H1 (cell line): Measurements from ENCODE around the gene ARHGEF10L. TPM values are rescaled to one million over a fixed set of nuclear protein-coding genes. Genes with fewer than 3 reads are reported as not detected.

ENCODE experiments used
- CTCF ChIA-PET: fragments of 300-600 bp; sonication (Branson Sonifier 250); formaldehyde crosslinking; loops from one replicate; lab custom pipeline; 2021; ENCODE audit not compliant: partially characterized antibody; lab: Charles Lee
- POLR2A ChIA-PET: fragments of 300-600 bp; sonication (Branson Sonifier 250); formaldehyde crosslinking; loops from one replicate; lab custom pipeline; 2021; ENCODE audit warnings: inconsistent platforms; ENCODE audit not compliant: partially characterized antibody; lab: Charles Lee
- DNase-seq, 2 experiments: peaks; one replicate each; pipeline versions ENCODE4 v3.0.0 to v3.0.0-alpha.2; 2010 to 2022; ENCODE audit warnings: low spot score in 2 of 2, low read depth in 1 of 2, mixed read lengths in 1 of 2
- FAIRE-seq: peaks from 2 replicates; lab custom pipeline; 2011; peaks lifted over from hg19 to GRCh38; lab: Jason Lieb, UNC
- H2AFZ ChIP-seq: 2 replicates; pipeline ENCODE4 v1.8.1; 2012; ENCODE audit warnings: low read length, inconsistent platforms
- H2AK5ac ChIP-seq: 2 replicates; pipeline ENCODE4 v1.6.1; 2013; ENCODE audit warnings: low read depth, low read length
- H2BK120ac ChIP-seq: replicated peaks from 2 replicates; pipeline ENCODE3; 2013; ENCODE audit warnings: low read depth, low read length, inconsistent platforms
- H2BK12ac ChIP-seq: 2 replicates; pipeline ENCODE4 v1.6.1; 2013; ENCODE audit warnings: low read depth, low read length
- H2BK15ac ChIP-seq: 2 replicates; pipeline ENCODE4 v1.6.1; 2013; ENCODE audit warnings: low read length
- H2BK20ac ChIP-seq: 2 replicates; pipeline ENCODE4 v1.6.1; 2013; ENCODE audit warnings: low read length
- H2BK5ac ChIP-seq: 2 replicates; pipeline ENCODE4 v1.6.1; 2013; ENCODE audit warnings: low read depth, low read length
- H3K14ac ChIP-seq: 2 replicates; pipeline ENCODE4 v1.6.1; 2013; ENCODE audit warnings: inconsistent platforms; ENCODE audit not compliant: insufficient read length
- H3K18ac ChIP-seq: 2 replicates; pipeline ENCODE4 v1.6.1; 2013; ENCODE audit warnings: low read length; ENCODE audit errors: extremely low read depth
- H3K23ac ChIP-seq: 2 replicates; pipeline ENCODE4 v1.6.1; 2013; ENCODE audit warnings: inconsistent platforms; ENCODE audit not compliant: insufficient read length
- H3K23me2 ChIP-seq: 2 replicates; pipeline ENCODE4 v1.6.1; 2013; ENCODE audit warnings: low read depth, low read length
- H3K27ac ChIP-seq: 2 replicates; pipeline ENCODE4 v1.6.1; 2011; ENCODE audit warnings: low read depth, low read length, inconsistent platforms
- H3K27me3 ChIP-seq, 4 experiments: replicated peaks in 1 of 4; 1 replicate in 1 of 4; 2 replicates in 3 of 4; pipeline versions ENCODE4 v1.6.1 to v1.8.1; 2011 to 2013; ENCODE audit warnings: low read length in 3 of 4, mild to moderate bottlenecking in 3 of 4, inconsistent platforms in 2 of 4, mixed read lengths in 2 of 4, moderate library complexity in 1 of 4; ENCODE audit not compliant: control insufficient read depth in 3 of 4, insufficient read depth in 3 of 4; ENCODE audit errors: extremely low read depth in 1 of 4
- H3K36me3 ChIP-seq, 4 experiments: 2 replicates each; pipeline versions ENCODE4 v1.6.1 to v1.8.1; 2011 to 2013; ENCODE audit warnings: mild to moderate bottlenecking in 4 of 4, low read length in 3 of 4, moderate library complexity in 2 of 4, control low read depth in 1 of 4, inconsistent platforms in 1 of 4; ENCODE audit not compliant: insufficient read depth in 4 of 4, control insufficient read depth in 2 of 4
- H3K4ac ChIP-seq: replicated peaks from 2 replicates; pipeline ENCODE3; 2013; ENCODE audit warnings: low read length, low read depth, mixed read lengths, inconsistent platforms; ENCODE audit not compliant: insufficient read length
- H3K4me1 ChIP-seq, 4 experiments: replicated peaks in 1 of 4; 1 replicate in 1 of 4; 2 replicates in 3 of 4; pipeline versions ENCODE4 v1.6.1 to v1.8.1; 2011 to 2013; ENCODE audit warnings: low read length in 3 of 4, inconsistent platforms in 2 of 4, mixed read lengths in 1 of 4; ENCODE audit not compliant: insufficient read depth in 4 of 4, control insufficient read depth in 3 of 4
- H3K4me2 ChIP-seq, 2 experiments: 2 replicates each; pipeline versions ENCODE4 v1.6.1 to v1.8.1; 2011 to 2013; ENCODE audit warnings: low read depth in 2 of 2, low read length in 2 of 2, control low read depth in 1 of 2, inconsistent platforms in 1 of 2, mild to moderate bottlenecking in 1 of 2; ENCODE audit not compliant: insufficient read depth in 1 of 2
- H3K4me3 ChIP-seq, 4 experiments: fragments of 200-600, 300-600 bp in 1 of 4; sonication (generic), shearing (Covaris generic), sonication (Bioruptor Twin) in 1 of 4; 2 replicates each; pipeline versions ENCODE4 v1.5.1 to v1.8.1; 2011 to 2016; ENCODE audit warnings: low read length in 4 of 4, low read depth in 3 of 4, control low read depth in 2 of 4, inconsistent platforms in 2 of 4, mild to moderate bottlenecking in 2 of 4, mixed read lengths in 1 of 4, moderate library complexity in 1 of 4; ENCODE audit not compliant: insufficient read depth in 2 of 4; ENCODE audit errors: extremely low read depth in 1 of 4
- H3K56ac ChIP-seq: replicated peaks from 2 replicates; pipeline ENCODE3; 2013; ENCODE audit warnings: low read depth, mild to moderate bottlenecking, mixed read lengths, low read length, inconsistent platforms; ENCODE audit not compliant: insufficient read length
- H3K79me1 ChIP-seq: 2 replicates; pipeline ENCODE4 v1.6.1; 2013; ENCODE audit warnings: low read depth, low read length, control low read depth
- H3K79me2 ChIP-seq, 2 experiments: 2 replicates each; pipeline versions ENCODE4 v1.6.1 to v1.8.1; 2012 to 2013; ENCODE audit warnings: low read length in 2 of 2, mild to moderate bottlenecking in 2 of 2, inconsistent platforms in 1 of 2; ENCODE audit not compliant: insufficient read depth in 2 of 2, control insufficient read depth in 1 of 2
- H3K9ac ChIP-seq, 4 experiments: replicated peaks in 1 of 4; 1 replicate in 1 of 4; 2 replicates in 3 of 4; pipeline versions ENCODE4 v1.6.1 to v1.8.1; 2011 to 2013; ENCODE audit warnings: low read depth in 3 of 4, low read length in 3 of 4, control low read depth in 2 of 4, mild to moderate bottlenecking in 2 of 4, moderate library complexity in 2 of 4, inconsistent platforms in 1 of 4; ENCODE audit errors: extremely low read depth in 1 of 4
- H3K9me3 ChIP-seq, 2 experiments: 2 replicates each; pipeline versions ENCODE4 v1.6.1 to v1.8.1; 2012 to 2013; ENCODE audit warnings: mild to moderate bottlenecking in 2 of 2, moderate library complexity in 2 of 2, control low read depth in 1 of 2, inconsistent platforms in 1 of 2, low read depth in 1 of 2, low read length in 1 of 2, mixed read lengths in 1 of 2; ENCODE audit not compliant: insufficient read depth in 2 of 2
- H4K20me1 ChIP-seq, 2 experiments: replicated peaks in 1 of 2; 2 replicates each; pipeline versions ENCODE3 to v1.8.1; 2011 to 2013; ENCODE audit warnings: inconsistent platforms in 2 of 2, low read length in 2 of 2, mild to moderate bottlenecking in 1 of 2; ENCODE audit not compliant: insufficient read depth in 2 of 2, control insufficient read depth in 1 of 2
- H4K5ac ChIP-seq: 2 replicates; pipeline ENCODE4 v1.6.1; 2013; ENCODE audit warnings: low read length, low read depth, mixed read lengths, inconsistent platforms; ENCODE audit not compliant: insufficient read length
- H4K8ac ChIP-seq: 2 replicates; pipeline ENCODE4 v1.8.0; 2013; ENCODE audit warnings: mild to moderate bottlenecking, moderate library complexity, low read length, inconsistent platforms; ENCODE audit not compliant: insufficient read depth; ENCODE audit errors: extremely low read depth
- H4K91ac ChIP-seq: replicated peaks from 2 replicates; pipeline ENCODE3; 2013; ENCODE audit warnings: low read length, mixed read lengths, inconsistent platforms; ENCODE audit not compliant: insufficient read length
- JUN ChIP-seq: IDR thresholded peaks from 2 replicates; pipeline ENCODE4 v1.6.1; 2011; ENCODE audit warnings: low read depth, mild to moderate bottlenecking, improper control_type of control experiment, low read length
- RAD21 ChIP-seq, 2 experiments: IDR thresholded peaks in 1 of 2; conservative IDR thresholded peaks in 1 of 2; 2 replicates each; pipeline ENCODE4 v1.6.1; 2011; ENCODE audit warnings: low read depth in 2 of 2, low read length in 2 of 2, improper control_type of control experiment in 1 of 2, inconsistent platforms in 1 of 2, mild to moderate bottlenecking in 1 of 2, moderate library complexity in 1 of 2
- TAF7 ChIP-seq: optimal IDR thresholded peaks from 2 replicates; pipeline ENCODE3; 2011; ENCODE audit warnings: low read depth, mild to moderate bottlenecking, inconsistent platforms, low read length, moderate library complexity, borderline replicate concordance
- USF2 ChIP-seq: IDR thresholded peaks from 2 replicates; pipeline ENCODE4 v1.6.1; 2011; ENCODE audit warnings: low read length, improper control_type of control experiment
- ZNF274 ChIP-seq: IDR thresholded peaks from 2 replicates; pipeline ENCODE4 v1.7.0; 2012; ENCODE audit warnings: low read length, borderline replicate concordance; ENCODE audit errors: extremely low read depth
- WGBS, 2 experiments: shearing (Covaris generic) in 1 of 2; methylation state at CpG; one replicate each; pipeline versions ENCODE4 v1.1.6 to v1.1.7; 2013 to 2015; ENCODE audit warnings: low lambda C conversion rate in 2 of 2, mixed read lengths in 2 of 2, inconsistent platforms in 1 of 2, low coverage in 1 of 2, missing lambda C conversion rate in 1 of 2; ENCODE audit not compliant: insufficient replicate concordance in 2 of 2, insufficient coverage in 1 of 2, insufficient read length in 1 of 2; ENCODE audit errors: extremely low coverage in 1 of 2, missing lambda C conversion rate in 1 of 2; 5-methylcytosine and 5-hydroxymethylcytosine counted together
- polyA plus RNA-seq, 7 experiments: library from polyadenylated mRNA; depleted of rRNA in 3 of 7; stranded (reverse) in 5 of 7; unstranded in 2 of 7; fragments of >200 nt in 5 of 7; fragments of 200-250 nt in 2 of 7; gene quantifications; 1 replicate in 5 of 7; 2 replicates in 1 of 7; 4 replicates in 1 of 7; pipeline versions ENCODE4 v1.2.1 to v1.2.3, GENCODE V29; 2011 to 2013; ENCODE audit warnings: missing spikeins in 2 of 7, mixed read lengths in 2 of 7
- total RNA-seq: library from RNA; stranded (reverse); fragmentation: NEBNext Ultra II Directional; extraction: Animal tissue kit (Norgen Biotek cat#: 25700); gene quantifications from 2 replicates; pipeline ENCODE4 v1.2.1, GENCODE V29; 2021

ARHGEF10L gene
- total and polyA plus RNA-seq, 2 of the 8 experiments (the other 6 are each of a cell fraction or from before 2014, with no cell fraction given) = 33.6 to 39.6 TPM

GRCh38 chr1:17610713-17611112 is 71.2 kb downstream of the ARHGEF10L start:
- ChIA-PET POLR2A (interaction anchor here (0.7 kb wide), 1 partner anchor 103 kb away, joined by 4 read pairs; no protein-coding TSS in a partner anchor), CTCF (interaction anchor here (0.6 to 86.2 kb wide), 14 partner anchors 10 to 115 kb away, joined by 3 to 1640 read pairs (median 4); no protein-coding TSS in a partner anchor)
- Histone ChIP-seq H3K9ac (no peak overlapping the region), H2BK12ac (no peak overlapping the region), H4K20me1 (peaks cover 2% of the 10 kb centered on the region in 2 experiments), H3K4me1 (0 out of 7 replicates have a peak, but pooled peaks cover 0 to 2% (median 0%) of the 10 kb centered on the region in 4 experiments), H3K14ac (no peak overlapping the region), H2BK120ac (no peak overlapping the region), H3K4ac (no peak overlapping the region), H3K4me3 (no peak overlapping the region), H2BK5ac (no peak overlapping the region), H4K8ac (no peak overlapping the region), H3K36me3 (peaks cover 0 to 7% (median 5%) of the 10 kb centered on the region in 4 experiments; a peak in 4 of 8 replicates), H3K4me2 (no peak overlapping the region), H3K23me2 (no peaks in the 10 kb centered on the region), H3K27ac (no peak overlapping the region), H3K27me3 (no peaks in the 10 kb centered on the region), H3K18ac (no peak overlapping the region), H2BK20ac (no peak overlapping the region), H2BK15ac (no peak overlapping the region), H3K23ac (no peak overlapping the region), H2AK5ac (no peak overlapping the region), H3K56ac (no peak overlapping the region), H4K91ac (no peak overlapping the region), H3K79me1 (no peaks in the 10 kb centered on the region), H3K9me3 (no peaks in the 10 kb centered on the region), H4K5ac (no peak overlapping the region), H3K79me2 (no peaks in the 10 kb centered on the region), H2AFZ (no peak overlapping the region)
- no peak for TF ChIP-seq RAD21 (IDR thresholded peaks at IDR 0.05 in 1 of 2, conservative IDR thresholded peaks at IDR 0.05 in 1 of 2; ENCODE audit: low read depth in 2 of 2, low read length in 2 of 2)
- TF ChIP-seq JUN = no peak
- no peak for TF ChIP-seq TAF7
- TF ChIP-seq USF2 = no peak
- no peak for TF ChIP-seq ZNF274
- 92% methylated on average over 5 of the region's 5 CpGs; no CpG with 5 or more reads in 1 of the 2 experiments for WGBS, 2 experiments
- FAIRE-seq (no peak), DNase-seq (no peak)
